HG02981 (cell line): ENCODE measurements around the gene SET.
"Not testable (repeated sequence)": the region's sequence is repeated elsewhere in the genome, so short reads cannot be mapped to it uniquely, and the experiment has no call there.

Experiments
- ATAC-seq: cut with Tn5 transposase; IDR thresholded peaks from one replicate; pipeline ENCODE4 v1.9.1; 2021; ENCODE audit warnings: mild to moderate bottlenecking, moderate library complexity; ENCODE audit not compliant: unreplicated experiment

Gene SET

DNA sequence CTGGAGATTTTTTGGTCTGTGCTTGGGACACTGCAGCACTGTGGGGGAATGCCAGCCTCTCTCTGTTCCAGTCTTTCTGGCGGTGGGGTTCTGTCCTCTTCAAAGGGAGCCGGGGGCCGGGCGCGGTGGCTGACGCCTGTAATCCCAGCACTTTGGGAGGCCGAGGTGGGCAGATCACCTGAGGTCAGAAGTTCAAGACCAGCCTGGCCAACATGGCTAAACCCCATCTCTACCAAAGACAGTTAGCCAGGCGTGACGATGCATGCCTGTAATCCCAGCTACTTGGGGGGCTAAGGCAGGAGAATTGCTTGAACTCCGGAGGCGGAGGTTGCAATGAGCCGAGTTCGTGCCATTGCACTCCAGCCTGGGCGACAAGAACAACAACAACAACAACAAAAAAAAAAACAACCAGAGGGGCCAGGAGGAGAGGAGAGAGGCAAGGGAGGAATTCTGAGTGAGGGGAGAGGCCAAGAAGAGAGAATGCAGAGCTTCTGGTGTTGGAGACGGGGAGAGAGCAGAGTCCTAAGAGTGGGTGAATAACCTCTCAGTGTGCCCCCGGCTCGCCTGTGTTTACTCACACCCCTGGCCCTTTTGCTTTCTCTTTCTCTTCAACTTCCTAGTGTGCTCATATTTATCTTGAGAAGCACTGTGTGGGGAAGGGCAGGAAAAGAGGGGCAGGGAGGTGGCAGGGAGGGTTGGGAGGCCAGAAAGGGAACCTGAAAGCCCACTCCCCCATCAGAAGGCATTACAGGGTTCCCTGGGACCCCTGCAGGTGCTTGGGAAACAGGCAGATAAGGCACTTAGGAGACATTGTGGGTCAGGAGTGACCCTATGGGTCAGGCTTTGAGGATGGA is 3.2 kb upstream of the SET start:
- ATAC-seq = no peak

GRCh38 chr9:128687453-128687852 is 1.6 kb upstream of the SET start:
- no peak for ATAC-seq

- ATAC-seq = peak; percentile 15
Measured at GRCh38 chr9:128689293-128689774, 312 bp downstream of the SET start.

DNA sequence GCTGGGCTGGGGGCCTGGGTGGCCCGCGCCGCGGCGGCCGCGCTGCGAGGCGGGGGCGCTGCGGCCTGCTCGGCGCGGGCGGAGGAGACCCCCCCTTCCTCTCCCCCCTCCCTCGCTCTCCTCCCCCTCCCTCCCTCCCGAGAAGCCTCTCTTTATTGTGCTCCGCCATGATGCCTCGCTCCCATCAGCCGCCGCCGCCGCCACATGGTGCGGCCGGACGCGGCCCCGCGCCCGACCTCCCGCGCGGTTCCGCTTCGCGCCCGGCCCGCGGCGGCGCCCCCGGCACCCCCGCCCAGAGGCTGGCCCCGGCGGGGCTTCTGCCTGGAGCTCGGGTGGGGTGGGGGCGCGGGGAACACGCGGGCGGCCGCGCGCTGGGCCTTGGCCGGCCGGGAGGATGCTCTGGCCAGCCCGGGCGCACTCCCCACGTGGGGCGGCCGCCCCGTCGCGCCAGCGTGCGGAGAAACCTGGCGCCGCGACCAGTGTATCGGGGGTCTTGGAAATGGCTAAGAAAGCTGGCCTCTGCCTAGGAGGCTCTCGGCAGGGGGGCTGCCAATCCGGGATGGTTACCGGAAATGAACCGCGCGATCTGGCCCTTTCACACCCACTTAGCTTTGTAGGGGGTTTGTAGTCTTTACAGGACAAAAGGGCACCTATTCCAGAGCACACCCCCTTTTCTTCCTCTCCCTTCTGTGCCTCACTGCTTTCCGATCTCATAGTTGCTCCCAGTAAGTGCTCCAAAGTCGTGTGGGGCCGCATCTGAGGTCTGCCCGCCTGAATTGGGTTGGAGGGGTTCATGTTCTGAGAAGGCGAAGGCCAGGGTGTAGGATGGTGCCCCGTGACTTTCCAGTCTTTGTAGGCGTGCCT is 1.0 kb downstream of the SET start:
- peak; percentile 3 for ATAC-seq

GRCh38 chr9:128690684-128691034 is 1.6 kb downstream of the SET start:
- no peak for ATAC-seq

DNA sequence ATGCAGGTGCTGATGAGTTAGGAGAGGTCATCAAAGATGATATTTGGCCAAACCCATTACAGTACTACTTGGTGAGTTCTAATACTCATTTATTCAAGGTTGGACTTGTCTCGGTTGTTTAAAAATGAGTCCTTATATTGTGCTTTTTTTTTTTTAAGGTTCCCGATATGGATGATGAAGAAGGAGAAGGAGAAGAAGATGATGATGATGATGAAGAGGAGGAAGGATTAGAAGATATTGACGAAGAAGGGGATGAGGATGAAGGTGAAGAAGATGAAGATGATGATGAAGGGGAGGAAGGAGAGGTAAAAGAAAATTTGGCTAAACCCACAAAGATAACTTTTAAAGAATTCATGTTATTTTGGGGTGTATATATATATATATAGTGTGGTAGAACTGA is 4.7 kb downstream of the SET start:
- ATAC-seq = not testable (repeated sequence)

- ATAC-seq = no peak
Measured at GRCh38 chr9:128694344-128694743, 5.3 kb downstream of the SET start.

DNA sequence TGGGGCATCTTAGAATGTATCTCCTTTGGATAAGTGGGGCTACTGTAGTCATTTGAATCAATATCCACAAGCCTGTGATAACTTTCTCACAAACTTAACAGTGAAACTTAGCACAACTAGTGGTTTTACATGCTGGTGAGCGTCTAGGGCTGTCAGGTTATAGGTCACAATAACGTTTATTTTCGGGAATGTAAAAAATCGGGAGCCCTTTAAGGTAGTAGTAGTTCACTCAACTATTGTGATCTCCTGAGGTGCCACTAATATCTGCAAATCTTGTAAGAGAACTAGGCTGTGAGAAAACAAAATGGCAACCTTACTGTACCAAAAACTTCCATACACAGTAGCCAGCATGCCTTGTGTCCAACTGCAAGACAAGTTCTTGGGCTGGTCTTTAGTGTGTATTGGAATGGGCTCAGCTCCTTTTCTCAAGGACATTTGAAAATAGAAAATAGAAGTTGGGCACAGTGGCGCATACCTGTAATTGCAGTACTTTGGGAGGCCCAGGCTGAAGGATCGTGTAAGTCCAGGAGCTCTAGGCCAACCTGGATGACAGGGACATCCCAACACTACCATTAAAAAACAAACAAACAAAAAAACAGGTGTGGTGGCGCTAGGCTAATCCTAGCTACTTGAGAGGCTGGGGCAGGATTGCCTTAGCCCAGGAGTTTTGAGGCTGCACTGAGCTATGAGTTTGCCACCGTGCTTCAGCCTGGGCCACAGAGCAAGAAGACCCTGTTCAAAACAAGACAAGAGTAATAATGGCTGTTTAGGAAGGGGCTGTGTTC is 8.1 kb downstream of the SET start:
- ATAC-seq = no peak

GRCh38 chr9:128699096-128699795 is 10.2 kb downstream of the SET start:
- ATAC-seq = not testable (repeated sequence)

DNA sequence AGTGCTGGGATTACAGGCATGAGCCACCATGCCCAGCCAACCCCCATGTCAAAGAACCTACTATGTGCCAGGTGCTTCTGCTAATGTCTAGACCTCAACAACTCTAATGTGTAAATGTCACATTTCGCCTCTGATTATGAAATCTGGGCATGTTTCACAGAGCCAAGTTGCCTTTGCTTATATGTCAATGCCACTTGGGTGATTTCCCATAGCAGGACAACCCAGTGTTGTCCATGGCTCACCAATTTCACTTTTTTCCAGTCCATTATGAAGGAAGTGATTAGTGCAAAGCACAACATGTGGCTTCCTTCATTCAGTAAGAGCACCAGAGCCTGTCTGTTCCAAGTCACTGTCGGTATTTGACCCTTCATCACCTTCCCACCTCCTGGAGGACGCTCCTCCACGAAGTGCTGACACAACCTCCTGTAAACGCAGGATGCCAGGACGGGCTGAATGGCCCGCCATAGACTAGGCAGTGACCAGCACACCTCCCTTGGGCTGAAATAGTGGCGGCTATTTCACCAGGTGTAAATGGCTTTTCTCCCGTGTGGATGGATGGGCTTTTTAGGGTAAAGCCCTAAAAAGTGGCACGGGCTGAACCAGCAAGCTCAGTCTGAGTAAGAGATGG is 12.3 kb downstream of the SET start:
- no peak for ATAC-seq

DNA sequence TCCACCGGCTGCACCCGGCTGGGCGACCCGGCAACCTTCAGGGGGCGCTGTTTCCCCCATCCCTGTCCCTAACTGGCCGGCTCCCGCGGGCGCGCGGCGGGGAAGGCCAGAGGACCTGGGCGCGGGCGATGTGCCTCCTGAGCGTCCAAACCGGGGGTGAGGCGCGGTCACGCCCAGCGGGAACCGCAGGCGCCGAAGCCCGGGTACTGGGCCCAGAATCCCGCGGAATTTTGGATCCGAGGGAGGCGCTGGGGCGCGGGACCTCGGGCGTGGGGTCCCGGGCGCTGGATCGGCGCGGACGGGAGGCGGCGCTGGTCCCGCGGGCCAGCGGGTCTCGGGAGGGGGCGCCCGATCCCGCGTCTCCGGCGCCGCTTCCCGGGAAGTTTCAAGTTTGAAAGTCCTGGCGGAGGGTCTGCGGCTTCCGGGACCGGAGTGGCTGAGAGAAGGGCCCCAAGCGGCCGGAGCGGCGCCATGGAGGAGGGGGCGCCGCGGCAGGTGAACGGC is 13.5 kb downstream of the SET start, which contains the start of gene PKN3:
PKN3 (plus strand) TSS at position 59 of the 504 bp plus-strand sequence; CDS start at position 472, 413 bp downstream.
- ATAC-seq = peak; percentile 80

- ATAC-seq = peak; percentile 13
Measured at GRCh38 chr9:128702949-128703615, 14.1 kb downstream of the SET start.

GRCh38 chr9:128703616-128704355 is 14.8 kb downstream of the SET start:
- no peak for ATAC-seq

DNA sequence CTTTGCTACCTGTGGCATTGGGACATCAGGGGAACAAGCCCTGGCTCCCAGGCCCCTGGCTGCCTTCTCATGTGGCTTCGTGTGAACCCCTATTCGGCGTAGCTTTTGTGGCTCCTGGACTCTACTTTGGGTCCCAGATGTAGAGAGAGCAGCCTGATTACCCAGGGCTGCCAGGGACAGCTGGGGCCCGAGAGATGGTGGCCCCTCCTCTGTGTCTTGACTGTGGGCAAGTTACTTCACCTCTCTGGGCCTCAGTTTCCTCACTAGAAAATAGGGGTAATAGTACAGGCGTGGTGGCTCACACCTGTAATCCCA is 15.3 kb downstream of the SET start:
- no peak for ATAC-seq

DNA sequence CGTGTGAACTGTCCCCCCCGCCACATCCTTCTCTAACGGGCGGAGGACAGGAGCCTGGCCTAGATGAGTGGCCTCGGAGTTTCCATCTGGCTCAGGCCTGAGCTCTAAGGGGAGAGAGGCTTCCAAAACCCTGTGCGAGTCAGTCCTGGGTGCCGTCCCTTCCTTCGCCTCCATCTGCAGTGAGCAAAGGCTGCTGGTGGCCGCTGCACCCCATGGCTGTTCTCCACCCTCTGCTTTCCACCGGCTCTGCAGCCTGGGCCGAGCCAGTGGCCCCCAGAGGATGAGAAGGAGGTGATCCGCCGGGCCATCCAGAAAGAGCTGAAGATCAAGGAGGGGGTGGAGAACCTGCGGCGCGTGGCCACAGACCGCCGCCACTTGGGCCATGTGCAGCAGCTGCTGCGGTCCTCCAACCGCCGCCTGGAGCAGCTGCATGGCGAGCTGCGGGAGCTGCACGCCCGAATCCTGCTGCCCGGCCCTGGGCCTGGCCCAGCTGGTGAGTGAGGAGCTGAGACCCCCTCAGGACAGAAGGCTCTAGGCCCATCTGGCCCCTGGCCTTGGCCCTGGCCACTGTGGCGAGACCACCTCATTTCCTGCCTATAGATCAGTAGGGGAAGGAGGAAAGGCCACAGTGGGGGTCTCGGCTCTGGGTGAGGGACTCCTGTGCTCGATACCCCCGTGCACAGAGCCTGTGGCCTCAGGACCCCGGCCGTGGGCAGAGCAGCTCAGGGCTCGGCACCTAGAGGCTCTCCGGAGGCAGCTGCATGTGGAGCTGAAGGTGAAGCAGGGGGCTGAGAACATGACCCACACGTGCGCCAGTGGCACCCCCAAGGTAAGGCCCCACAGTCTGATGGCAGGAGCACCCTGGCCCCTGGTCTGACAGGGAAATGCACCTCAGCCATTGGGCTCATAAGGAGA is 16.3 kb downstream of the SET start:
- no peak for ATAC-seq

GRCh38 chr9:128706045-128706444 is 17.0 kb downstream of the SET start:
- no peak for ATAC-seq

DNA sequence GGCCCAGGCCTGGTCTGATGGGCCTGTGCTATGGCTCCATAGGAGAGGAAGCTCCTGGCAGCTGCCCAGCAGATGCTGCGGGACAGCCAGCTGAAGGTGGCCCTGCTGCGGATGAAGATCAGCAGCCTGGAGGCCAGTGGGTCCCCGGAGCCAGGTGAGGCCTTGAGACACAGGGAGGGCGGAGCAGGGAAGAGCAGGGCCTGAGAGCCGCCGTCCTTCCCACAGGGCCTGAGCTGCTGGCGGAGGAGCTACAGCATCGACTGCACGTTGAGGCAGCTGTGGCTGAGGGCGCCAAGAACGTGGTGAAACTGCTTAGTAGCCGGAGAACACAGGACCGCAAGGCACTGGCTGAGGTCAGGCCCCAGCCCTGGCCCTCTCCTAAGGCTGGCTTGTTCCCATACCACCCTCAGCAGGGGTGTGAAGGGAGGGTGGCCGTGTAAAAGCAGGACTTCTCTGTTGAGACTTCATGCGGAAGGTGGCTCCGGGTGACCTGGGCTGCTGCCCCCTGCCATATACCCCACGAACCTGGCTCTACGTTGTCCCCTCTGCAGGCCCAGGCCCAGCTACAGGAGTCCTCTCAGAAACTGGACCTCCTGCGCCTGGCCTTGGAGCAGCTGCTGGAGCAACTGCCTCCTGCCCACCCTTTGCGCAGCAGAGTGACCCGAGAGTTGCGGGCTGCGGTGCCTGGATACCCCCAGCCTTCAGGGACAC is 17.8 kb downstream of the SET start:
- no peak for ATAC-seq
